HepG2 (cell line): ENCODE results near the gene GPR149. TPM values are rescaled to one million over a fixed set of nuclear protein-coding genes. Genes with fewer than 3 reads are reported as not detected.

ENCODE experiments used
- ATAC-seq: fragments of 200-7000 bp; cut with Tn5 transposase; 3 replicates; pipeline ENCODE4 v1.9.1; 2020; ENCODE audit warnings: mild to moderate bottlenecking, moderate library complexity
- BruUV-seq: library from RNA; stranded (reverse); fragments of 400-500 nt; replicated peaks from 2 replicates; lab custom pipeline; 2021; lab: Mats Ljungman, UMichigan
- CTCF ChIA-PET: fragments of 300-600 bp; formaldehyde crosslinking; extraction: SDS; loops from one replicate; lab custom pipeline; 2021; ENCODE audit warnings: low total read pairs, inconsistent platforms, low intra/inter-chr PET ratio; lab: Yijun Ruan, JAX
- POLR2A ChIA-PET: fragments of 350-600 bp; sonication (Branson Sonifier 250); formaldehyde crosslinking; loops from one replicate; lab custom pipeline; 2020; ENCODE audit warnings: antibody characterized with exemption, inconsistent platforms; lab: Yijun Ruan, JAX
- DNase-seq: peaks from one replicate; pipeline ENCODE4 v3.0.0-alpha.2; 2015; ENCODE audit warnings: low spot score
- FAIRE-seq: peaks from 3 replicates; lab custom pipeline; 2011; peaks lifted over from hg19 to GRCh38; lab: Jason Lieb, UNC
- H2AFZ ChIP-seq: one replicate; pipeline ENCODE4 v1.6.1; 2011; ENCODE audit warnings: low read length, inconsistent platforms
- H3K27ac ChIP-seq: fragments of 300-600 bp; 3 replicates; pipeline ENCODE4 v1.8.0; 2011; ENCODE audit warnings: mixed run types, mild to moderate bottlenecking, mixed read lengths, low read length, inconsistent platforms; ENCODE audit not compliant: insufficient read depth; ENCODE audit errors: extremely low read length
- H3K27me3 ChIP-seq, 2 experiments: fragments of 200-600 bp in 1 of 2; 2 replicates in 1 of 2; 3 replicates in 1 of 2; pipeline versions ENCODE4 v1.6.0 to v1.8.0; 2011; ENCODE audit warnings: low read length in 2 of 2, mild to moderate bottlenecking in 2 of 2, moderate library complexity in 2 of 2, inconsistent platforms in 1 of 2; ENCODE audit not compliant: insufficient read depth in 2 of 2, control insufficient read depth in 1 of 2
- H3K36me3 ChIP-seq, 2 experiments: fragments of 200-600 bp in 1 of 2; replicated peaks in 1 of 2; 2 replicates in 1 of 2; 3 replicates in 1 of 2; pipeline versions ENCODE4 v1.5.1 to v1.8.0; 2011; ENCODE audit warnings: low read length in 2 of 2, inconsistent platforms in 1 of 2; ENCODE audit not compliant: insufficient read depth in 2 of 2, control insufficient read depth in 1 of 2
- H3K4me1 ChIP-seq: 2 replicates; pipeline ENCODE4 v1.5.1; 2012; ENCODE audit warnings: low read length, inconsistent platforms; ENCODE audit not compliant: insufficient read depth
- H3K4me2 ChIP-seq: 2 replicates; pipeline ENCODE4 v1.6.0; 2011; ENCODE audit warnings: low read depth, low read length, inconsistent platforms
- H3K4me3 ChIP-seq, 3 experiments: fragments of 200-600 bp in 1 of 3; sonication (generic), shearing (Covaris generic) in 1 of 3; replicated peaks in 1 of 3; 2 replicates each; pipeline ENCODE4 v1.5.1; 2011 to 2016; ENCODE audit warnings: low read length in 3 of 3, inconsistent platforms in 2 of 3, low read depth in 2 of 3, mild to moderate bottlenecking in 2 of 3, control low read depth in 1 of 3, mixed read lengths in 1 of 3; ENCODE audit not compliant: insufficient read depth in 1 of 3
- H3K79me2 ChIP-seq: one replicate; pipeline ENCODE4 v1.6.1; 2011; ENCODE audit warnings: low read length, inconsistent platforms; ENCODE audit not compliant: insufficient read depth
- H3K9ac ChIP-seq: 2 replicates; pipeline ENCODE4 v1.6.0; 2011; ENCODE audit warnings: mild to moderate bottlenecking, low read depth, low read length, inconsistent platforms; ENCODE audit not compliant: insufficient read depth
- H3K9me3 ChIP-seq: 2 replicates; pipeline ENCODE4 v1.5.1; 2012; ENCODE audit warnings: mild to moderate bottlenecking, low read length
- H4K20me1 ChIP-seq: 2 replicates; pipeline ENCODE4 v1.6.0; 2011; ENCODE audit warnings: inconsistent platforms, mild to moderate bottlenecking, low read length, moderate library complexity; ENCODE audit not compliant: insufficient read depth
- CEBPB ChIP-seq: IDR thresholded peaks from 2 replicates; pipeline ENCODE4 v1.6.1; 2011; ENCODE audit warnings: low read depth, low read length, improper control_type of control experiment, borderline replicate concordance
- PHF5A ChIP-seq: IDR thresholded peaks from one replicate; pipeline ENCODE4 v1.6.1; 2018; ENCODE audit warnings: low read depth, missing genetic modification reagents; ENCODE audit not compliant: unreplicated experiment
- TGIF2 ChIP-seq: IDR thresholded peaks from 2 replicates; pipeline ENCODE4 v1.6.1; 2016; ENCODE audit warnings: control low read depth, missing compliant biosample characterization
- ZHX2 ChIP-seq, 2 experiments: sonication (generic) in 1 of 2; formaldehyde crosslinking in 1 of 2; IDR thresholded peaks; 2 replicates each; pipeline versions ENCODE4 v1.6.1 to v1.9.0; 2014 to 2022; ENCODE audit warnings: antibody characterized with exemption in 1 of 2, borderline replicate concordance in 1 of 2, inconsistent platforms in 1 of 2, low read depth in 1 of 2, missing genetic modification reagents in 1 of 2
- ZNF143 ChIP-seq: sonication (generic); formaldehyde crosslinking; IDR thresholded peaks from 2 replicates; pipeline ENCODE4 v1.4.0; 2020; ENCODE audit warnings: missing genetic modification reagents
- ZNF274 ChIP-seq: sonication (generic); formaldehyde crosslinking; IDR thresholded peaks from 2 replicates; pipeline ENCODE4 v1.5.1; 2020; ENCODE audit warnings: mild to moderate bottlenecking, missing genetic modification reagents
- ZNF549 ChIP-seq: sonication (generic); formaldehyde crosslinking; IDR thresholded peaks from 2 replicates; pipeline ENCODE4 v1.5.0; 2020; ENCODE audit warnings: missing genetic modification reagents
- ZNF563 ChIP-seq: sonication (generic); formaldehyde crosslinking; IDR thresholded peaks from 2 replicates; pipeline ENCODE4 v1.8.0; 2022; ENCODE audit warnings: mild to moderate bottlenecking, moderate library complexity, missing genetic modification reagents
- ZNF607 ChIP-seq: sonication (generic); formaldehyde crosslinking; IDR thresholded peaks from 2 replicates; pipeline ENCODE4 v1.5.1; 2020; ENCODE audit warnings: missing genetic modification reagents, mild to moderate bottlenecking, borderline replicate concordance
- ZNF781 ChIP-seq: sonication (generic); formaldehyde crosslinking; IDR thresholded peaks from 2 replicates; pipeline ENCODE4 v1.5.1; 2020; ENCODE audit warnings: borderline replicate concordance, mild to moderate bottlenecking, missing genetic modification reagents; ENCODE audit errors: not compliant biosample characterization
- ZSCAN30 ChIP-seq: sonication (generic); formaldehyde crosslinking; IDR thresholded peaks from 2 replicates; pipeline ENCODE4 v1.5.0; 2020; ENCODE audit warnings: mild to moderate bottlenecking, missing genetic modification reagents
- in situ Hi-C: cut with HindIII; loops from 2 replicates; pipeline ENCODE4 v1.10.0; 2017; ENCODE audit warnings: low pct_unique_long_range_greater_than_20kb; ENCODE audit not compliant: extremely low pct_ligation_motif_present
- intact Hi-C: fragments of 100-400 bp; cut with micrococcal nuclease; formaldehyde crosslinking; loops from one replicate; pipeline ENCODE4 v1.10.0; 2022; ENCODE audit not compliant: unreplicated experiment
- polyA plus RNA-seq, 8 experiments: library from polyadenylated mRNA; depleted of rRNA in 3 of 8; stranded (reverse) in 7 of 8; unstranded in 1 of 8; fragments of >200 nt; fragmentation: Illumina TruSeq in 4 of 8; extraction: Trizol in 4 of 8; gene quantifications; 2 replicates each; pipeline versions ENCODE4 v1.2.1 to v1.2.3, GENCODE V29; 2011 to 2016; ENCODE audit warnings: low read depth in 4 of 8, missing spikeins in 1 of 8, mixed read lengths in 1 of 8; ENCODE audit not compliant: insufficient read depth in 1 of 8
- total RNA-seq, 5 experiments: library from RNA; depleted of rRNA; stranded (reverse); fragments of >200 nt; fragmentation: Illumina TruSeq; extraction: Trizol; gene quantifications; 2 replicates each; pipeline ENCODE4 v1.2.3, GENCODE V29; 2016; ENCODE audit warnings: low read depth in 1 of 5
- TF ChIP-seq, protein P1 (sequence below): sonication (generic); formaldehyde crosslinking; IDR thresholded peaks from 2 replicates; pipeline ENCODE4 v1.4.0; 2020; ENCODE audit warnings: missing genetic modification reagents

GPR149 gene
- total and polyA plus RNA-seq, 2 of the 13 experiments (the other 11 are each of a cell fraction or from before 2014, with no cell fraction given): not detected

DNA sequence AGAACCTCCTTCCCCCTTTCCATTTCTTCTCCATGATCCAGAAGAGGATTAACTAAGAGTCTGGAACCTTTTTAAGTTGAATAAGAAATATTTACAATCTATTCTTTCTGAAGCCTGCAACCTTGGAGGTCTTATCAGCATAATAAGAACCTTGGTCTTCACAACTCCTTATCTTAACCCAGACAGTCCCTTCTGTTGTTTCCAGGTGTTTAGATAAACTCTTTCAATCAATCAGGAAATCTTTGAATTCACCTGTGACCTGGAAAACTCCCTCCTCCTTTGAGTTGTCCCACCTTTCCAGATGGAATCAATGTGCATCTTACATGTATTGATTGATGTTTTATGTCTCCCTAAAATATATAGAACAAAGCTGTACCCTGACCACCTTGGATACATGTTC lies 102.1 kb downstream of the GPR149 start:
- DNase-seq (no peak), ATAC-seq (no peak), FAIRE-seq (no peak)
- POLR2A ChIA-PET: no interaction called here
- Histone ChIP-seq H3K27ac (no peak overlapping the region), H2AFZ (no peak overlapping the region), H3K27me3 (peaks cover 0 to 6% of the 10 kb centered on the region in 2 experiments; a peak in 1 of 5 replicates), H3K9ac (no peak overlapping the region), H3K4me3 (no peak overlapping the region), H3K36me3 (no peaks in the 10 kb centered on the region)
- CTCF ChIA-PET: no interaction called here
- intact Hi-C loops: no loop called here
- in situ Hi-C loops: no loop called here
- no TSS peak for BruUV-seq
- TF ChIP-seq ZHX2 (IDR thresholded peaks at IDR 0.05; ENCODE audit: low read depth): no peak
- no peak for TF ChIP-seq ZHX2 (CRISPR knock-in tag; IDR thresholded peaks at IDR 0.05; ENCODE audit: borderline replicate concordance)
- TF ChIP-seq ZNF563 (CRISPR knock-in tag): no peak
- TF ChIP-seq ZNF274 (CRISPR knock-in tag): no peak
- TF ChIP-seq ZNF607: no peak
- TF ChIP-seq, protein P1, sequence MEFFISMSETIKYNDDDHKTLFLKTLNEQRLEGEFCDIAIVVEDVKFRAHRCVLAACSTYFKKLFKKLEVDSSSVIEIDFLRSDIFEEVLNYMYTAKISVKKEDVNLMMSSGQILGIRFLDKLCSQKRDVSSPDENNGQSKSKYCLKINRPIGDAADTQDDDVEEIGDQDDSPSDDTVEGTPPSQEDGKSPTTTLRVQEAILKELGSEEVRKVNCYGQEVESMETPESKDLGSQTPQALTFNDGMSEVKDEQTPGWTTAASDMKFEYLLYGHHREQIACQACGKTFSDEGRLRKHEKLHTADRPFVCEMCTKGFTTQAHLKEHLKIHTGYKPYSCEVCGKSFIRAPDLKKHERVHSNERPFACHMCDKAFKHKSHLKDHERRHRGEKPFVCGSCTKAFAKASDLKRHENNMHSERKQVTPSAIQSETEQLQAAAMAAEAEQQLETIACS (CRISPR knock-in tag): no peak
- no peak for TF ChIP-seq PHF5A
- no peak for TF ChIP-seq ZNF143 (CRISPR knock-in tag)
- TF ChIP-seq CEBPB: no peak
- TF ChIP-seq ZSCAN30 (CRISPR knock-in tag): no peak
- no peak for TF ChIP-seq TGIF2 (CRISPR knock-in tag)
- no peak for TF ChIP-seq ZNF781 (CRISPR knock-in tag)
- TF ChIP-seq ZNF549 (CRISPR knock-in tag): no peak
- TF ChIP-seq, all 625 proteins: peak for 0
- peaks cover 14% of the 10 kb centered on the region for H3K4me1 ChIP-seq
- no peaks in the 10 kb centered on the region for H4K20me1 ChIP-seq
- H3K4me2 ChIP-seq: no peak overlapping the region
- H3K79me2 ChIP-seq: peaks cover 12% of the 10 kb centered on the region
- no peaks in the 10 kb centered on the region for H3K9me3 ChIP-seq
